Activated CD8-positive, alpha-beta memory T cell treated with anti-CD3 and anti-CD28 coated beads, Interleukin-2, amount 50 U/mL, for 1 hour (primary cell): ENCODE results near the gene ZNF555.
"Not testable (repeated sequence)": the region's sequence is repeated elsewhere in the genome, so short reads cannot be mapped to it uniquely, and the experiment has no call there.

Experiments
- DNase-seq: peaks from one replicate; pipeline ENCODE4 v3.0.0-alpha.2; 2020; ENCODE audit errors: extremely low read depth

ZNF555 gene

GRCh38 chr19:2807379-2808128, 33.7 kb upstream of the ZNF555 start:
- no peak for DNase-seq

DNA sequence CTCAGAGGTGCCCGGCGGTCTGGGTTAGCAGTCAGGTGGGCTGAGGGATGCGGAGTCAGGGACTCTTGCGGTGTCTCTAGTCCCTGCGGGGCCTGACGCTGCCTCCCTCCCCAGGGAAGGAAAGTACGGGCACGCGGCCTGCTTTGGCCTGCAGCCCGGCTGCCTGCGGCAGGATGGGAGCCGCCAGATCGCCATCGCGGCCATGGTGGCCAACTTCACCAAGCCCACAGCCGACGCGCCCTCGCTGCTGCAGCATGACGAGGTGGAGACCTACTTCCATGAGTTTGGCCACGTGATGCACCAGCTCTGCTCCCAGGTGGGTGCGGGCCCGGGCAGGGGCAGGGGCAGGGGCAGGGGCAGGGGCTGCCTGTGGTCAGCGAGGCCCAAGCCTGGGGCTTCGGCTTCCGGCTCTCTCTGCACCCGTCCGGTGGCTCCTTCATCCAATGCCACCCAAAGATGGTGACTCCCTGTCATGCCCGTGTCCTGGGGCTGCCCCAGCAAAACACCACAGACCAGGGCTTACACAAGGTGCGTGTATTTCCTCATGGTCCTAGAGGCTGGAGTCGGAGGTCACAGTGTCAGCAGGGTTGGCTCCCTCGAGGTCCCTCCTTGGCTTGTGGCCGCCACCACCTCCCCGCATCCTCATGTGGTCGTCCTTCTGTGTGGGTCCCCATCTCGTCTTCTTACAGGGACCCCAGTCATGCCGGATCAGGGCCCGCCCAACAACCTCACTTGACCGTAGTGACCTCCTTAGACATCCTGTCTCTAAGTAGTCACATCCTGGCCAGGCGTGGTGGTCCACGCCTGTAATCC, 32.9 kb upstream of the ZNF555 start:
- no peak for DNase-seq

- no peak for DNase-seq
Observed at GRCh38 chr19:2809387-2810140, 31.7 kb upstream of the ZNF555 start.

GRCh38 chr19:2810141-2811091, 30.9 kb upstream of the ZNF555 start:
- DNase-seq: no peak

GRCh38 chr19:2811221-2811722, 30.0 kb upstream of the ZNF555 start:
- no peak for DNase-seq

- no peak for DNase-seq
Observed at GRCh38 chr19:2811735-2812413, 29.4 kb upstream of the ZNF555 start.

DNA sequence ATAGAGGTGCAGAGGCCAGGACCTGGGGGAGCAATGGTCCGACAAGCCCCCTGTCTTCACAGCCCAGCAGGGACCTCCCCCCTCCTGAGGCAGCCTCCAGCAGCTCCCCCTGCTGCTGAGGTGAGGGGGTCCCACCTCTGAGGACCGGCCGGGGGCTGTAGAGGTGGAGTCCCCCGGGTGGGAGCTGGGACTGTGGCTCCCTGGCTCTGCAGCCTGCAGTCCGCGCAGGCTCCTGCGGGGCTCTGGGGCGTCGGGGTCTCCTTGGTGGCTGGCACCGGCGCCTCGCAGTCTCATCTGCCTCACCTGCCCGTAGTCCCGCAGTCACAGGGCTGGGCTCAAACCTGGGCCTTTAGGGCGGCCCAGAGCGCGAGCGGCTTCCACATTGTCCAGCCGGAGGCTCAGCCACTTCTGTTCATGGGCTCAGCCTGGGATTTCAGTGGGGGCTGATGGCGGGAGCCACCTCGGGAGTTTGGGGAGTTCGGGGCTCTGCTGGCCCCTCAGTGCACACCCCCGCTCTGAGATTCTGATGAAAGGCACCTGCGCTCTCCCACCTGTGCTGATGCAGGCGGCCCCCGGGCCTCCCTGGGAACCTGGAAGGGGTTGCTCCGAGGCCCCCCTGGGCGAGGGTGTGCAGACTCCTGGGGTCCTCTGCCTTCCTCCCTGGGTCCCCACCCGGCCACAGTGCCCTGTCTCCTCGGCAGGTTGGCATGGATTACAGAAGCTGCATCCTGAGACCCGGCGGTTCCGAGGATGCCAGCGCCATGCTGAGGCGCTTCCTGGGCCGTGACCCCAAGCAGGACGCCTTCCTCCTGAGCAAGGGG, 28.7 kb upstream of the ZNF555 start:
- no peak for DNase-seq

- no peak for DNase-seq
Observed at GRCh38 chr19:2813235-2814160, 27.8 kb upstream of the ZNF555 start.

DNA sequence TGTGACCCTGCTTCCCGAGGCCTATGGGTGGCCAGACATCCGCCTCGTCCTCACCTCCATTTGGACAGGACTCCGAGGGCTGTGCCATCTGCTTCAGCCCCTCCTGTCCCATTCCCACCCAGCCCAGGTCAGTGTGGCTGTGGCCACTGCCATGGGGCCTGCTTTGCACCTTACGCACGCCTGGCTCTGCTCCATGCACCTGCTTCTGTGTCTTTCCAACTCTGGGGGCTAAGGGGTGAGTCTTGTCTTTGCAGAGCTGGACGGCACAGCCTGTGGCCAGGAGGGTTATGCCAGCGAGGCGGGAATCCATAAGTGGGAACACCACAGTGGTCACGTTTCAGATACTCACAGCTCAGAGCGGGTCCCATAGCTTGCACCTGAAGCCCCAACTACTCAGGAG, 26.8 kb upstream of the ZNF555 start:
- DNase-seq: no peak

GRCh38 chr19:2815191-2815614, 26.1 kb upstream of the ZNF555 start:
- DNase-seq: no peak

DNA sequence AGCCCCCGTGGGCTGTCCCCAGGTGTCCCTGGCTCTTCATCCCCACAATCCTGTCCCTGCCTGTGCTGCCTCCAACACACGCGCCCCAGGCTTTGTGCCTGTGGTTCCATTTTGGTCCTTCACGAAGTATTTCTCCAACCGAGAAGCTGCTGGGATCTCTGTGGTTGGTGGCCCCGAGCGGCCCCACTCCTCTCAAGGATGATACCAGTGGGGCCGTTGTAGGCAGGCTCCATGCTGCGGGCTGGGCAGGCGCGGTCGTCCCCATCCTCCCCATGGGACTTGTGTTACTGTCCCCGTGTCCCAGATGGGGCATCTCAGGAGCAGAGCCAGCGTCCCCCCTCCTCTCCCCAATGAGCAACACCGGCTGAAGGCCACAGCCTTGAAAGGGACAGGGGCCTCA, 25.4 kb upstream of the ZNF555 start:
- DNase-seq: no peak

DNA sequence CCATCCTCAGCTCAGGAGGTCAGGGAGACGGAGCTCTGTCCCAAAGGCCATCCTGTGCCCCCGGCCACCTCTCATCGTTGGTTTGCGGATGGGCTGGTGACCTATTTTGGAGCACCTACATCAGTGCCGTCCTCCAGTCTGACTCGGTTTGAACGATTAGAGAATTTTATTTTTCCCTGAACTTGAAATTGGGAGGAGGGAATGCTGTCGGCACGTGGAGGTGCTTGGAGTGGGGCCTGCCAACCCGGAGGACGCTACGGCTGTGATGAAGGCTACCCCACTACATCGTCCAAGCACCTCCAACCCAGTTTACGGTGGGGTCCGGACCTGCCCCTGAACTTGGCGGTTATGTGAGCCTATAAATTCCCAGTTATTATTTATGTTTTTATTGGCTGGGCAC, 24.6 kb upstream of the ZNF555 start:
- DNase-seq: no peak

- DNase-seq: not testable (repeated sequence)
Observed at GRCh38 chr19:2817237-2817829, 23.9 kb upstream of the ZNF555 start.

- DNase-seq: peak; percentile 96
Observed at GRCh38 chr19:2819540-2820111, 21.6 kb upstream of the ZNF555 start, which contains the start of gene ZNF554. ZNF554 (plus strand) TSS chr19:2819868; CDS start chr19:2820072, 204 bp downstream.

- DNase-seq: no peak
Observed at GRCh38 chr19:2820112-2820702, 21.1 kb upstream of the ZNF555 start.

DNA sequence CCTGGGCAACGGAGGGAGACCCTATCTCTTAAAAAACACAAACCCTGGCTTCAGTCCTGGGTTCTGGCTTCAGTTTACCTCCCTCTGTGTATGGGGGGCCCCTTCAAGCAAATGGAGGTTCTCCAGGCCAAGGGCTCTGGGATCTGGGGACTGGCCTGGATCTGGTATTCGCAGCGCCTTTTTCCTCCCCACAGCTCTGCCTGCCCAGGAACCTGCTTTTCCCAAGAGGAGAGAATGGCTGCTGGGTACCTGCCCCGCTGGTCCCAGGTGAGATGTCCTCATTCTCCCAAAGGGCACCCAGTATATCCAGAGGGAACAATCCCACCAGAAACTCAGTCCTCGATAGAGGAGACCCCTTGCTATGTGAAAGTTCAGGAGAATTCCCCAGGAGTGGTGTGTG, 18.4 kb upstream of the ZNF555 start:
- no peak for DNase-seq

- no peak for DNase-seq
Observed at GRCh38 chr19:2823646-2824045, 17.6 kb upstream of the ZNF555 start.
